HepG2 (cell line): Measurements from ENCODE around the gene ASTN2. TPM values are rescaled to one million over a fixed set of nuclear protein-coding genes. Genes with fewer than 3 reads are reported as not detected.

Experiments used
- ATAC-seq: fragments of 200-7000 bp; cut with Tn5 transposase; 3 replicates; pipeline ENCODE4 v1.9.1; 2020; ENCODE audit warnings: mild to moderate bottlenecking, moderate library complexity
- BruUV-seq: library from RNA; stranded (reverse); fragments of 400-500 nt; replicated peaks from 2 replicates; lab custom pipeline; 2021; lab: Mats Ljungman, UMichigan
- CTCF ChIA-PET: fragments of 300-600 bp; formaldehyde crosslinking; extraction: SDS; loops from one replicate; lab custom pipeline; 2021; ENCODE audit warnings: low total read pairs, inconsistent platforms, low intra/inter-chr PET ratio; lab: Yijun Ruan, JAX
- POLR2A ChIA-PET: fragments of 350-600 bp; sonication (Branson Sonifier 250); formaldehyde crosslinking; loops from one replicate; lab custom pipeline; 2020; ENCODE audit warnings: antibody characterized with exemption, inconsistent platforms; lab: Yijun Ruan, JAX
- DNase-seq: peaks from one replicate; pipeline ENCODE4 v3.0.0-alpha.2; 2015; ENCODE audit warnings: low spot score
- FAIRE-seq: peaks from 3 replicates; lab custom pipeline; 2011; peaks lifted over from hg19 to GRCh38; lab: Jason Lieb, UNC
- H2AFZ ChIP-seq: one replicate; pipeline ENCODE4 v1.6.1; 2011; ENCODE audit warnings: low read length, inconsistent platforms
- H3K27ac ChIP-seq: fragments of 300-600 bp; 3 replicates; pipeline ENCODE4 v1.8.0; 2011; ENCODE audit warnings: mixed run types, mild to moderate bottlenecking, mixed read lengths, low read length, inconsistent platforms; ENCODE audit not compliant: insufficient read depth; ENCODE audit errors: extremely low read length
- H3K27me3 ChIP-seq, 2 experiments: fragments of 200-600 bp in 1 of 2; 2 replicates in 1 of 2; 3 replicates in 1 of 2; pipeline versions ENCODE4 v1.6.0 to v1.8.0; 2011; ENCODE audit warnings: low read length in 2 of 2, mild to moderate bottlenecking in 2 of 2, moderate library complexity in 2 of 2, inconsistent platforms in 1 of 2; ENCODE audit not compliant: insufficient read depth in 2 of 2, control insufficient read depth in 1 of 2
- H3K36me3 ChIP-seq, 2 experiments: fragments of 200-600 bp in 1 of 2; replicated peaks in 1 of 2; 2 replicates in 1 of 2; 3 replicates in 1 of 2; pipeline versions ENCODE4 v1.5.1 to v1.8.0; 2011; ENCODE audit warnings: low read length in 2 of 2, inconsistent platforms in 1 of 2; ENCODE audit not compliant: insufficient read depth in 2 of 2, control insufficient read depth in 1 of 2
- H3K4me1 ChIP-seq: 2 replicates; pipeline ENCODE4 v1.5.1; 2012; ENCODE audit warnings: low read length, inconsistent platforms; ENCODE audit not compliant: insufficient read depth
- H3K4me2 ChIP-seq: 2 replicates; pipeline ENCODE4 v1.6.0; 2011; ENCODE audit warnings: low read depth, low read length, inconsistent platforms
- H3K4me3 ChIP-seq, 3 experiments: fragments of 200-600 bp in 1 of 3; sonication (generic), shearing (Covaris generic) in 1 of 3; replicated peaks in 1 of 3; 2 replicates each; pipeline ENCODE4 v1.5.1; 2011 to 2016; ENCODE audit warnings: low read length in 3 of 3, inconsistent platforms in 2 of 3, low read depth in 2 of 3, mild to moderate bottlenecking in 2 of 3, control low read depth in 1 of 3, mixed read lengths in 1 of 3; ENCODE audit not compliant: insufficient read depth in 1 of 3
- H3K79me2 ChIP-seq: one replicate; pipeline ENCODE4 v1.6.1; 2011; ENCODE audit warnings: low read length, inconsistent platforms; ENCODE audit not compliant: insufficient read depth
- H3K9ac ChIP-seq: 2 replicates; pipeline ENCODE4 v1.6.0; 2011; ENCODE audit warnings: mild to moderate bottlenecking, low read depth, low read length, inconsistent platforms; ENCODE audit not compliant: insufficient read depth
- H3K9me3 ChIP-seq: 2 replicates; pipeline ENCODE4 v1.5.1; 2012; ENCODE audit warnings: mild to moderate bottlenecking, low read length
- H4K20me1 ChIP-seq: 2 replicates; pipeline ENCODE4 v1.6.0; 2011; ENCODE audit warnings: inconsistent platforms, mild to moderate bottlenecking, low read length, moderate library complexity; ENCODE audit not compliant: insufficient read depth
- IRX3 ChIP-seq: sonication (generic); formaldehyde crosslinking; IDR thresholded peaks from 2 replicates; pipeline ENCODE4 v1.8.1; 2023; ENCODE audit warnings: mild to moderate bottlenecking, low read depth, missing genetic modification reagents, borderline replicate concordance
- KDM2A ChIP-seq: sonication (generic); formaldehyde crosslinking; IDR thresholded peaks from 2 replicates; pipeline ENCODE4 v1.4.0; 2020; ENCODE audit warnings: low read depth, missing genetic modification reagents, borderline replicate concordance
- PAWR ChIP-seq: sonication (generic); formaldehyde crosslinking; IDR thresholded peaks from 2 replicates; pipeline ENCODE4 v1.4.0; 2020; ENCODE audit warnings: missing genetic modification reagents, mild to moderate bottlenecking, borderline replicate concordance
- RFX1 ChIP-seq: fragments of 450-650 bp; IDR thresholded peaks from 2 replicates; pipeline ENCODE4 v1.6.1; 2017
- SOX13 ChIP-seq, 3 experiments: fragments of 450-650 bp in 1 of 3; sonication (generic) in 1 of 3; formaldehyde crosslinking in 1 of 3; IDR thresholded peaks in 2 of 3; conservative IDR thresholded peaks in 1 of 3; 2 replicates each; pipeline versions ENCODE4 v1.5.0 to v1.6.1; 2016 to 2020; ENCODE audit warnings: antibody characterized with exemption in 1 of 3, mild to moderate bottlenecking in 1 of 3, missing compliant biosample characterization in 1 of 3, missing genetic modification reagents in 1 of 3, moderate library complexity in 1 of 3
- ZNF264 ChIP-seq: sonication (generic); formaldehyde crosslinking; IDR thresholded peaks from 2 replicates; pipeline ENCODE4 v1.4.0; 2020; ENCODE audit warnings: missing genetic modification reagents
- ZNF577 ChIP-seq: sonication (generic); formaldehyde crosslinking; IDR thresholded peaks from 2 replicates; pipeline ENCODE4 v1.4.0; 2020; ENCODE audit warnings: mild to moderate bottlenecking, low read depth, missing genetic modification reagents, borderline replicate concordance
- ZNF746 ChIP-seq: sonication (generic); formaldehyde crosslinking; IDR thresholded peaks from 2 replicates; pipeline ENCODE4 v1.8.0; 2022; ENCODE audit warnings: mild to moderate bottlenecking, missing genetic modification reagents
- ZNF780A ChIP-seq: sonication (generic); formaldehyde crosslinking; IDR thresholded peaks from 2 replicates; pipeline ENCODE4 v1.8.0; 2022; ENCODE audit warnings: mild to moderate bottlenecking, missing genetic modification reagents, moderate library complexity
- ZSCAN22 ChIP-seq: sonication (generic); formaldehyde crosslinking; IDR thresholded peaks from 2 replicates; pipeline ENCODE4 v1.4.0; 2020; ENCODE audit warnings: mild to moderate bottlenecking, missing genetic modification reagents
- WGBS: methylation state at CpG from one replicate; pipeline ENCODE4 v1.1.6; 2017; ENCODE audit warnings: low lambda C conversion rate; 5-methylcytosine and 5-hydroxymethylcytosine counted together
- in situ Hi-C: cut with HindIII; loops from 2 replicates; pipeline ENCODE4 v1.10.0; 2017; ENCODE audit warnings: low pct_unique_long_range_greater_than_20kb; ENCODE audit not compliant: extremely low pct_ligation_motif_present
- intact Hi-C: fragments of 100-400 bp; cut with micrococcal nuclease; formaldehyde crosslinking; loops from one replicate; pipeline ENCODE4 v1.10.0; 2022; ENCODE audit not compliant: unreplicated experiment
- polyA plus RNA-seq, 8 experiments: library from polyadenylated mRNA; depleted of rRNA in 3 of 8; stranded (reverse) in 7 of 8; unstranded in 1 of 8; fragments of >200 nt; fragmentation: Illumina TruSeq in 4 of 8; extraction: Trizol in 4 of 8; gene quantifications; 2 replicates each; pipeline versions ENCODE4 v1.2.1 to v1.2.3, GENCODE V29; 2011 to 2016; ENCODE audit warnings: low read depth in 4 of 8, missing spikeins in 1 of 8, mixed read lengths in 1 of 8; ENCODE audit not compliant: insufficient read depth in 1 of 8
- total RNA-seq, 5 experiments: library from RNA; depleted of rRNA; stranded (reverse); fragments of >200 nt; fragmentation: Illumina TruSeq; extraction: Trizol; gene quantifications; 2 replicates each; pipeline ENCODE4 v1.2.3, GENCODE V29; 2016; ENCODE audit warnings: low read depth in 1 of 5
- TF ChIP-seq, protein P1 (sequence below): sonication (generic); formaldehyde crosslinking; IDR thresholded peaks from 2 replicates; pipeline ENCODE4 v1.4.0; 2020; ENCODE audit warnings: missing genetic modification reagents, borderline replicate concordance
- TF ChIP-seq, protein P2 (sequence below): sonication (generic); formaldehyde crosslinking; IDR thresholded peaks from 2 replicates; pipeline ENCODE4 v1.5.1; 2020; ENCODE audit warnings: mild to moderate bottlenecking, missing genetic modification reagents
- TF ChIP-seq, protein P3 (sequence below): sonication (generic); formaldehyde crosslinking; IDR thresholded peaks from 2 replicates; pipeline ENCODE4 v1.4.0; 2020; ENCODE audit warnings: missing genetic modification reagents
- TF ChIP-seq, protein P4 (sequence below): sonication (generic); formaldehyde crosslinking; IDR thresholded peaks from 2 replicates; pipeline ENCODE4 v1.8.1; 2023; ENCODE audit warnings: mild to moderate bottlenecking, missing genetic modification reagents

The ASTN2 gene
- total and polyA plus RNA-seq, 2 of the 13 experiments (the other 11 are each of a cell fraction or from before 2014, with no cell fraction given), result 5.2 to 13.5 TPM

DNA sequence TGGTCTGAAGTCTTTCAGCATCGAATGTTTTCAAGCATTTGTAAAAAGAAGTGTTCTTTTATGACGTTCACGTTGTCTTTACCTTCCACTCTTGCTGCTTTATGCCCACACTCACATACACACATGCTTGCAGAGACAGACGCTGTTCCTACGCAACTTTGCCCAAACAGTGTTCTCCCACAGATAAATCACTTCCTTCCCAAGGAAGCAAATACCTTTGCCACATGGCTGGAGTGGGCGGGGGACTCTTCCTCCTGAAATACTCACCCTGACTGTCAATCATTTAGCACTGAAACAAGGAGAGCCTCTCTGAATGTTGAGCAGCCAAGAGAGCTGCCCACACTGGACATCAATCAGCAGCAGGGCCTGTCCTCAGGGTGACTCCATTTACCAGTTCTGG is 22.4 kb upstream of the ASTN2 start (continued):
- TF ChIP-seq KDM2A (CRISPR knock-in tag) (no peak), SOX13 (IDR thresholded peaks at IDR 0.05) (no peak), SOX13 (CRISPR knock-in tag; conservative IDR thresholded peaks at IDR 0.05 in 1 of 2, IDR thresholded peaks at IDR 0.05 in 1 of 2) (no peak)
- TF ChIP-seq, protein P1, sequence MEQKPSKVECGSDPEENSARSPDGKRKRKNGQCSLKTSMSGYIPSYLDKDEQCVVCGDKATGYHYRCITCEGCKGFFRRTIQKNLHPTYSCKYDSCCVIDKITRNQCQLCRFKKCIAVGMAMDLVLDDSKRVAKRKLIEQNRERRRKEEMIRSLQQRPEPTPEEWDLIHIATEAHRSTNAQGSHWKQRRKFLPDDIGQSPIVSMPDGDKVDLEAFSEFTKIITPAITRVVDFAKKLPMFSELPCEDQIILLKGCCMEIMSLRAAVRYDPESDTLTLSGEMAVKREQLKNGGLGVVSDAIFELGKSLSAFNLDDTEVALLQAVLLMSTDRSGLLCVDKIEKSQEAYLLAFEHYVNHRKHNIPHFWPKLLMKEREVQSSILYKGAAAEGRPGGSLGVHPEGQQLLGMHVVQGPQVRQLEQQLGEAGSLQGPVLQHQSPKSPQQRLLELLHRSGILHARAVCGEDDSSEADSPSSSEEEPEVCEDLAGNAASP (CRISPR knock-in tag), result no peak

DNA sequence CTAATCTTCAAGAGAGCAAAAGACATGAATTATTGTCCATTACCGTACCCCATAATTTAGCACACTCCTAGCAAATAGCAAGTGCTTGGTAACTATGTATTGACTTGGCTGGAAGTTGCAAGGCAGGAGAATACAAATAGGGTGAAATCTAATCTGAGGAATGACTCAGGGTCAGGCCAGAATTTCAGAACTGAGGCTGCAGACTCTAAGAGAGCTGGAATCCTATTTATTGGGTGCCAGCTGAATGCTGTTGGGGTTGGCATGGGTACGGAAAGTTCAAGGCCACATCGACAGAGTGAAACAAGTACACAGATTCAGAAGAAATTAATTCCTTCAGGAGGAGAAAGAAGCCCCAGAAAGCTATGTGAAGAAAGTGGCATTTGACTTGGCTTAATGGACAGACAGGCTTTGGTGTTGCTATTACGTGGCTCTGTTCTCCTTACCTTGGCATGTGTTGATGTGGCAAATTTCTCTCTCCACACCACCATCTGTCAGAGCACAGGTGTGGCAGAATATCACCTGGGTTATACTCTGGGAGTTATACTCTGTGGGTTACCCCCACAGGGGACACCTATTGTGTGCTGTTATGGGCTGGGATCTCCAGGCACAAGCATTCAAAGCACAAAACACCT is 20.9 kb upstream of the ASTN2 start:
- H3K9ac ChIP-seq, result no peak overlapping the region
- no peak overlapping the region for H2AFZ ChIP-seq
- no peak overlapping the region for H3K4me3 ChIP-seq
- no peak overlapping the region for H3K27ac ChIP-seq
- no peaks in the 10 kb centered on the region for H3K9me3 ChIP-seq
- H3K27me3 ChIP-seq, result no peaks in the 10 kb centered on the region
- no TSS peak for BruUV-seq
- H4K20me1 ChIP-seq, result no peaks in the 10 kb centered on the region
- 6% methylated on average over 4 of the region's 4 CpGs for WGBS
- ChIA-PET POLR2A (no interaction called here), CTCF (no interaction called here)
- intact Hi-C loops, result no loop called here
- H3K4me2 ChIP-seq, result no peak overlapping the region
- in situ Hi-C loops, result no loop called here
- no peaks in the 10 kb centered on the region for H3K36me3 ChIP-seq
- no peaks in the 10 kb centered on the region for H3K79me2 ChIP-seq
- DNase-seq (no peak), ATAC-seq (no peak), FAIRE-seq (no peak)
- no peaks in the 10 kb centered on the region for H3K4me1 ChIP-seq
- TF ChIP-seq ZNF577, result no peak
- no peak for TF ChIP-seq IRX3 (CRISPR knock-in tag)
- TF ChIP-seq, protein P2, sequence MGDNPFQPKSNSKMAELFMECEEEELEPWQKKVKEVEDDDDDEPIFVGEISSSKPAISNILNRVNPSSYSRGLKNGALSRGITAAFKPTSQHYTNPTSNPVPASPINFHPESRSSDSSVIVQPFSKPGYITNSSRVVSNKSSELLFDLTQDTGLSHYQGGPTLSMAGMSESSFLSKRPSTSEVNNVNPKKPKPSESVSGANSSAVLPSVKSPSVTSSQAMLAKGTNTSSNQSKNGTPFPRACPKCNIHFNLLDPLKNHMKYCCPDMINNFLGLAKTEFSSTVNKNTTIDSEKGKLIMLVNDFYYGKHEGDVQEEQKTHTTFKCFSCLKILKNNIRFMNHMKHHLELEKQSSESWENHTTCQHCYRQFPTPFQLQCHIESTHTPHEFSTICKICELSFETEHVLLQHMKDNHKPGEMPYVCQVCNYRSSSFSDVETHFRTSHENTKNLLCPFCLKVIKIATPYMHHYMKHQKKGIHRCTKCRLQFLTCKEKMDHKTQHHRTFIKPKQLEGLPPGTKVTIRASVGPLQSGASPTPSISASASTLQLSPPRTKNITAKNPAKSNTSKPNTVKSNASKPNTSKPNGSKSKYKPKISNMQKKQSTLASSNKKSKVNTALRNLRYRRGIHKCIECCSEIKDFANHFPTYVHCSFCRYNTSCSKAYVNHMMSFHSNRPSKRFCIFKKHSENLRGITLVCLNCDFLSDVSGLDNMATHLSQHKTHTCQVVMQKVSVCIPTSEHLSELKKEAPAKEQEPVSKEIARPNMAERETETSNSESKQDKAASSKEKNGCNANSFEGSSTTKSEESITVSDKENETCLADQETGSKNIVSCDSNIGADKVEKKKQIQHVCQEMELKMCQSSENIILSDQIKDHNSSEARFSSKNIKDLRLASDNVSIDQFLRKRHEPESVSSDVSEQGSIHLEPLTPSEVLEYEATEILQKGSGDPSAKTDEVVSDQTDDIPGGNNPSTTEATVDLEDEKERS (CRISPR knock-in tag), result no peak
- TF ChIP-seq RFX1, result no peak
- TF ChIP-seq, protein P3, sequence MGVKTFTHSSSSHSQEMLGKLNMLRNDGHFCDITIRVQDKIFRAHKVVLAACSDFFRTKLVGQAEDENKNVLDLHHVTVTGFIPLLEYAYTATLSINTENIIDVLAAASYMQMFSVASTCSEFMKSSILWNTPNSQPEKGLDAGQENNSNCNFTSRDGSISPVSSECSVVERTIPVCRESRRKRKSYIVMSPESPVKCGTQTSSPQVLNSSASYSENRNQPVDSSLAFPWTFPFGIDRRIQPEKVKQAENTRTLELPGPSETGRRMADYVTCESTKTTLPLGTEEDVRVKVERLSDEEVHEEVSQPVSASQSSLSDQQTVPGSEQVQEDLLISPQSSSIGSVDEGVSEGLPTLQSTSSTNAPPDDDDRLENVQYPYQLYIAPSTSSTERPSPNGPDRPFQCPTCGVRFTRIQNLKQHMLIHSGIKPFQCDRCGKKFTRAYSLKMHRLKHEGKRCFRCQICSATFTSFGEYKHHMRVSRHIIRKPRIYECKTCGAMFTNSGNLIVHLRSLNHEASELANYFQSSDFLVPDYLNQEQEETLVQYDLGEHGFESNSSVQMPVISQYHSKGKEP (CRISPR knock-in tag), result no peak
- TF ChIP-seq ZNF746 (CRISPR knock-in tag), result no peak
- TF ChIP-seq ZNF780A, result no peak
- TF ChIP-seq, protein P4, sequence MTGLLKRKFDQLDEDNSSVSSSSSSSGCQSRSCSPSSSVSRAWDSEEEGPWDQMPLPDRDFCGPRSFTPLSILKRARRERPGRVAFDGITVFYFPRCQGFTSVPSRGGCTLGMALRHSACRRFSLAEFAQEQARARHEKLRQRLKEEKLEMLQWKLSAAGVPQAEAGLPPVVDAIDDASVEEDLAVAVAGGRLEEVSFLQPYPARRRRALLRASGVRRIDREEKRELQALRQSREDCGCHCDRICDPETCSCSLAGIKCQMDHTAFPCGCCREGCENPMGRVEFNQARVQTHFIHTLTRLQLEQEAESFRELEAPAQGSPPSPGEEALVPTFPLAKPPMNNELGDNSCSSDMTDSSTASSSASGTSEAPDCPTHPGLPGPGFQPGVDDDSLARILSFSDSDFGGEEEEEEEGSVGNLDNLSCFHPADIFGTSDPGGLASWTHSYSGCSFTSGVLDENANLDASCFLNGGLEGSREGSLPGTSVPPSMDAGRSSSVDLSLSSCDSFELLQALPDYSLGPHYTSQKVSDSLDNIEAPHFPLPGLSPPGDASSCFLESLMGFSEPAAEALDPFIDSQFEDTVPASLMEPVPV, result no peak
- TF ChIP-seq ZNF264 (CRISPR knock-in tag), result no peak
- no peak for TF ChIP-seq PAWR (CRISPR knock-in tag)
- no peak for TF ChIP-seq ZSCAN22
